T-cell (primary cell): ENCODE data around the gene ECT2. TPM values are rescaled to one million over a fixed set of nuclear protein-coding genes. Genes with fewer than 3 reads are reported as not detected.

Source experiments
- ATAC-seq, 4 experiments: fragments of 200-7000 bp in 3 of 4; fragments of 150-1000 bp in 1 of 4; cut with Tn5 transposase; replicated peaks in 1 of 4; 1 replicate in 3 of 4; 2 replicates in 1 of 4; pipeline ENCODE4 v1.10.0; 2021; ENCODE audit warnings: moderate library complexity in 3 of 4, mild to moderate bottlenecking in 2 of 4, moderate number of reproducible peaks in 1 of 4
- CTCF ChIA-PET, 2 donors: fragments of 300-600 bp; sonication (Branson Sonifier 250); formaldehyde crosslinking; loops; one replicate each; lab custom pipeline; 2022; ENCODE audit warnings: antibody characterized with exemption in 2 of 2; lab: Charles Lee
- POLR2A ChIA-PET, 2 donors: fragments of 300-600 bp; sonication (Branson Sonifier 250); formaldehyde crosslinking; loops; one replicate each; lab custom pipeline; 2022; ENCODE audit warnings: antibody characterized with exemption in 2 of 2; lab: Charles Lee
- DNase-seq, 35 experiments: peaks; one replicate each; pipeline versions ENCODE4 v3.0.0 to v3.0.0-alpha.2; 2013 to 2023
- H3K27ac ChIP-seq: one replicate; pipeline ENCODE4 v1.5.1; 2013; ENCODE audit warnings: low read length
- H3K27me3 ChIP-seq, 2 experiments: replicated peaks in 1 of 2; 1 replicate in 1 of 2; 2 replicates in 1 of 2; pipeline versions ENCODE4 v1.6.1 to v1.7.0; 2013; ENCODE audit warnings: low read length in 1 of 2, mixed read lengths in 1 of 2; ENCODE audit not compliant: control insufficient read depth in 2 of 2, insufficient read depth in 2 of 2; ENCODE audit errors: extremely low read depth in 1 of 2
- H3K36me3 ChIP-seq, 2 donors: 1 replicate in 1 of 2; 2 replicates in 1 of 2; pipeline versions ENCODE4 v1.6.1 to v1.7.0; 2013; ENCODE audit warnings: low read length in 1 of 2; ENCODE audit not compliant: control insufficient read depth in 2 of 2, insufficient read depth in 1 of 2; ENCODE audit errors: extremely low read depth in 1 of 2
- H3K4me1 ChIP-seq, 2 experiments: 1 replicate in 1 of 2; 2 replicates in 1 of 2; pipeline versions ENCODE4 v1.6.1 to v1.7.0; 2013; ENCODE audit warnings: low read length in 2 of 2, mixed read lengths in 1 of 2; ENCODE audit not compliant: insufficient read depth in 2 of 2, control insufficient read depth in 1 of 2; ENCODE audit errors: extremely low read depth in 1 of 2
- H3K4me3 ChIP-seq, 2 donors: 1 replicate in 1 of 2; 2 replicates in 1 of 2; pipeline versions ENCODE4 v1.5.1 to v1.7.0; 2013; ENCODE audit warnings: mild to moderate bottlenecking in 2 of 2, low read length in 1 of 2, moderate library complexity in 1 of 2; ENCODE audit not compliant: control insufficient read depth in 1 of 2; ENCODE audit errors: extremely low read depth in 1 of 2
- H3K9me3 ChIP-seq: 2 replicates; pipeline ENCODE4 v1.7.0; 2013
- H3K27ac Mint-ChIP-seq, 2 donors: one replicate each; pipeline ENCODE4 v1.8.0; 2020 to 2021; ENCODE audit warnings: mild to moderate bottlenecking in 2 of 2, mixed read lengths in 2 of 2
- H3K27me3 Mint-ChIP-seq, 2 donors: one replicate each; pipeline ENCODE4 v1.8.0; 2021 to 2022; ENCODE audit warnings: mixed read lengths in 2 of 2
- H3K36me3 Mint-ChIP-seq: one replicate; pipeline ENCODE4 v1.8.0; 2021; ENCODE audit warnings: mixed read lengths
- H3K4me1 Mint-ChIP-seq, 3 donors: one replicate each; pipeline ENCODE4 v1.8.0; 2020 to 2022; ENCODE audit warnings: mixed read lengths in 3 of 3, mild to moderate bottlenecking in 1 of 3
- H3K4me3 Mint-ChIP-seq, 3 donors: one replicate each; pipeline ENCODE4 v1.8.0; 2020 to 2022; ENCODE audit warnings: mild to moderate bottlenecking in 3 of 3, mixed read lengths in 3 of 3, moderate library complexity in 3 of 3
- H3K9me3 Mint-ChIP-seq, 3 donors: one replicate each; pipeline ENCODE4 v1.8.0; 2020 to 2022; ENCODE audit warnings: mixed read lengths in 3 of 3
- WGBS: methylation state at CpG from one replicate; pipeline ENCODE4 v1.1.5; 2013; ENCODE audit warnings: missing lambda C conversion rate; ENCODE audit not compliant: insufficient coverage; 5-methylcytosine and 5-hydroxymethylcytosine counted together
- total RNA-seq, 35 experiments: library from RNA in 6 of 35; stranded (reverse) in 6 of 35; fragments of 120-200 nt in 1 of 35; gene quantifications; one replicate each; pipeline versions ENCODE4 v1.2.1 to v1.2.4 and lab custom pipeline; 2013 to 2026

Gene ECT2
- total RNA-seq, 5 donors from 2014 or later (not counting 1 experiment from before 2014, with no cell fraction given): 1.7 to 3.1 (median 2.3) TPM

DNA sequence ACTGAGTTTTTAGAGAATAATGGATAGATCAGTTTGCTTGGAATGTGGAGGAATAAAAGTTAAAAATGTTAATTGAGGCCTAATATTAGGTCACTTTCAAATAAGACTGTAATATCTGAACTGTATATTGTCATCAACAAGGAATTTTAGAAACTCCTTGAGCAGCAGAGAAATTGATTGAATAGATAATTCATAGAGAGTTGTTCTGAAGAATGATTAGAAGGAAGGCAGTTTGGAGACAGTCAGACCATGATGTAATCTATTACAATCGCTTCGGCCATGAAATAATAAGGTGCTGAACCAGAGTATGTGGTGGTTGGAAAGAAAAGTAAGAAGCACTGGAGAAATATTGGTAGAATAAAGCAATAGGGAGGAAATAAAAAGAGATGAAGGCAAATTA, 15.7 kb downstream of the ECT2 start:
- H3K4me3 ChIP-seq: no peak overlapping the region
- Mint-ChIP-seq H3K4me1 (no peaks in the 10 kb centered on the region), H3K27me3 (no peaks in the 10 kb centered on the region), H3K36me3 (peaks cover 49% of the 10 kb centered on the region), H3K27ac (no peak overlapping the region), H3K9me3 (no peaks in the 10 kb centered on the region), H3K4me3 (no peak overlapping the region)
- ChIA-PET CTCF (no interaction called here), POLR2A (no interaction called here)
- no peak overlapping the region for H3K27ac ChIP-seq
- no peaks in the 10 kb centered on the region for H3K27me3 ChIP-seq
- H3K36me3 ChIP-seq: peaks cover 0 to 2% of the 10 kb centered on the region in 2 donors
- DNase-seq: no peak
- ATAC-seq: no peak
- H3K4me1 ChIP-seq: no peaks in the 10 kb centered on the region
- H3K9me3 ChIP-seq: no peaks in the 10 kb centered on the region
- WGBS: 100% methylated on average over 2 of the region's 2 CpGs

DNA sequence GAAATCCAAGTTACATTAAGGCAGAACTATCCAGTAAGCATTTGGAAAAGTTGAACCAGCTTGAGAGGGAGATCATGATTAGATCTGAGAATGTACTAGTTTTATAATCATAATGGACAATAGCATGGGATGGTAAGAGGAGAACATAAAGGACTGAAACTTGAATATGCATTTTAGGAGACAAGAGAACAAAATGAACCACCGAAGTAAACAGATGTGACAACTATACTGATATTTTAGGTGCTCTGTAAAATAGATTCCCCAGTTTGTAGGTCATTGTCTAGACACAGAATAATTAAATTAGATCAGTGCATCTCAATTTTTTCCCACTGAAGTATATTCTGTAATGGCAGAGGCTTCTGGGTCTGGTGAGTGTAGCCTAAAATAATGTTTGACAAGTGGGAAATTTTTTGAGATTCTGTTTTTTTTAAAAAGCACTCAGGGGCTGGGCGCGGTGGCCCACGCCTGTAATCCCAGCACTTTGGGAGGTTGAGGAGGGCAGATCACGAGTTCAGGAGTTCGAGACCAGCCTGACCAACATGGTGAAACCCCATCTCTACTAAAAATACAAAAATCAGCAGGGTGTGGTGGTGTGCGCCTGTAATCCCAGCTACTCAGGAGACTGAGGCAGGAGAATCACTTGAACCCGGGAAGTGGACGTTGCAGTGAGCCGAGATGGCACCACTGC, 16.3 kb downstream of the ECT2 start:
- 100% methylated on average over 3 of the region's 10 CpGs for WGBS
- POLR2A ChIA-PET: no interaction called here

DNA sequence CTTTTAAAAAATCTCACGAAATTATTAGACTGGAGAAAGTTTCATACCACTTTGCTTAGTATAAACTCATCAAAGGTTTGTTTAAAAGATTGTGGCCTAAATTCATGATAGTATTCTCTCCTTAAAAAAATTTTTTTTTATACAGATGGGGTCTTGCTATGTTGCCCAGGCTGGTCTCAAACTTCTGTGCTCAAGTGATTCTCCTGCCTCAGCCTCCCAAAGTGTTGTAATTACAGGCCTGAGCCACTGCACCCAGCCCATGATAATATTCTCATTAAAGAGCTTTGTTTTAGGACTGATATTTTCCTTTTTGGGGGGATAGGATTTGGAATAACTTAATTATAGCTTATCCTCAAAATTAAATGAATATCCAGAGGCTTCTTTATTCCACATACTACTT, 19.9 kb downstream of the ECT2 start:
- POLR2A ChIA-PET: no interaction called here
- Mint-ChIP-seq H3K4me3 (no peak overlapping the region), H3K36me3 (peaks cover 38% of the 10 kb centered on the region), H3K9me3 (no peaks in the 10 kb centered on the region), H3K27ac (no peak overlapping the region), H3K4me1 (peaks cover 0 to 3% (median 2%) of the 10 kb centered on the region in 3 donors), H3K27me3 (no peaks in the 10 kb centered on the region)
- Histone ChIP-seq H3K27ac (no peak overlapping the region), H3K9me3 (no peaks in the 10 kb centered on the region), H3K27me3 (no peaks in the 10 kb centered on the region), H3K4me3 (no peak overlapping the region), H3K36me3 (peaks cover 0 to 6% of the 10 kb centered on the region in 2 donors), H3K4me1 (no peaks in the 10 kb centered on the region)
- DNase-seq (no peak), ATAC-seq (no peak)
- WGBS: no CpG with 5 or more reads among the region's 1 CpG
- CTCF ChIA-PET: interaction anchor here (0.6 to 0.9 kb wide), 2 partner anchors 18 to 31 kb away, joined by 3 to 5 read pairs; no protein-coding TSS in a partner anchor

More for the DNA sequence above, 16.3 kb downstream of the ECT2 start:
- no peak overlapping the region for H3K27ac Mint-ChIP-seq
- ATAC-seq (no peak), DNase-seq (no peak)
- H3K4me3 Mint-ChIP-seq: no peak overlapping the region
- no peaks in the 10 kb centered on the region for H3K27me3 Mint-ChIP-seq
- CTCF ChIA-PET: interaction anchor here in 1 of 2 donors (0.6 kb wide), 1 partner anchor 293 kb away, joined by 3 read pairs; no protein-coding TSS in a partner anchor
- H3K36me3 ChIP-seq: peaks cover 0 to 2% of the 10 kb centered on the region in 2 donors
- H3K4me1 Mint-ChIP-seq: peaks cover 0 to 3% (median 2%) of the 10 kb centered on the region in 3 donors
- no peaks in the 10 kb centered on the region for H3K9me3 ChIP-seq
- no peaks in the 10 kb centered on the region for H3K4me1 ChIP-seq
- no peaks in the 10 kb centered on the region for H3K9me3 Mint-ChIP-seq
- H3K4me3 ChIP-seq: no peak overlapping the region
- H3K27me3 ChIP-seq: no peaks in the 10 kb centered on the region
- H3K36me3 Mint-ChIP-seq: peaks cover 53% of the 10 kb centered on the region
- no peak overlapping the region for H3K27ac ChIP-seq

DNA sequence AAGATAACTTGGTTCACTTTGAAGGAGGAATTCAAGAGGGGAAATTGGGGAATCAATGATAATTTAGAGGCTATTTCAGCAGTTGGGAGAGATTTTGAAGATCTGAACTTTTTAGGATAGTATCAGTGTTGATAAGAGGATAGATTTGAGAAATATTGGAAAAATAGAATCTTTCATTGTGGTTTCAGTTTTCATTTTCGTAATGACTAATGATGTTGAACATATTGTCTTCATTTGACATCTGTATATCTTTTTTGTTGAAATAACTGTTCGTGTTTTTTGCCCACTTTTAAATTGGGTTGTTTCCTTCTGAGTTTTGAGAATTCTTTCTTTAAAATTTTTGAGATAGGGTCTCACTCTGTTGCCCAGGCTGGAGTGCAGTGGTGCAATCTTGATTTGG, 21.1 kb downstream of the ECT2 start:
- Histone ChIP-seq H3K27me3 (no peaks in the 10 kb centered on the region), H3K27ac (no peak overlapping the region), H3K36me3 (peaks cover 2 to 6% of the 10 kb centered on the region in 2 donors), H3K4me1 (no peaks in the 10 kb centered on the region), H3K4me3 (no peak overlapping the region), H3K9me3 (no peaks in the 10 kb centered on the region)
- Mint-ChIP-seq H3K27ac (no peak overlapping the region), H3K4me1 (peaks cover 0 to 3% (median 2%) of the 10 kb centered on the region in 3 donors), H3K4me3 (no peak overlapping the region), H3K27me3 (no peaks in the 10 kb centered on the region), H3K36me3 (peaks cover 37% of the 10 kb centered on the region), H3K9me3 (no peaks in the 10 kb centered on the region)
- DNase-seq (no peak), ATAC-seq (no peak)
- 50% methylated on average over 1 of the region's 2 CpGs for WGBS
- ChIA-PET POLR2A (no interaction called here), CTCF (no interaction called here)

DNA sequence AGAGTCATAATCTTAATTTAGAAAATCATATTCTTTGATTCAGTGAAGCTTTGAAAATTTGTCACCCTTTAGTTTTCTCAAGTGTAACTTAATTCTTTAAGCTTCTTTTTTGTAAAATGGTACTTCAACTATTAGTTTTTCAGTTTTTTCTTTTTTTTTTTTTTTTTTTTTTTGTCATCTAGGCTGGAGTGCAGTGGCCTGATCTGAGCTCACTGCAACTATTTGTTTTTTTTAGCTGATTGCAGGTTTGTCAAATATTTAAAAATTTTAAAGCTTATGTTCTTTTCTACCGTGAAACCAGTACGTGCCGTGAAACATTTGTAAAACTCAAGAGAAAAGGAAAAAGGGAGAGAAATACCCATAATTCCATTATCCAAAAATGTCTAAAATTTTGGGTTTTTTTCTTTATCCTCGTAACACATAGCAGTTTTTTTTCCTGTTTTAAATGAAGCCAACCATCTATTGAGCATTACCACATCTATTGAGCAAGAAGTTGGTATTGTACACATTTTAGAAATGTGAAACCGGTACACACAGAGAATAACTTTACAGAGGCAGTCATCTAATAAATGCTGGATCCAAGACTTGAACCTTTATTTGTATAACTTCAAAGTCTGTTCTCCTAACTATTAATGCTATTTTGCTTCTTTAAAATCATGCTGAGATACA, 25.7 kb downstream of the ECT2 start:
- no CpG with 5 or more reads among the region's 5 CpGs for WGBS
- Mint-ChIP-seq H3K4me1 (peaks cover 0 to 3% (median 2%) of the 10 kb centered on the region in 3 donors), H3K4me3 (no peak overlapping the region), H3K36me3 (peaks cover 27% of the 10 kb centered on the region), H3K27me3 (no peaks in the 10 kb centered on the region), H3K27ac (no peak overlapping the region), H3K9me3 (no peaks in the 10 kb centered on the region)
- ChIA-PET POLR2A (interaction anchor here in 1 of 2 donors (0.6 to 0.9 kb wide), 4 partner anchors 13 to 1771 kb away, joined by 3 to 12 read pairs (median 9); no protein-coding TSS in a partner anchor), CTCF (interaction anchor here (0.6 to 0.7 kb wide), 5 partner anchors 47 to 1734 kb away, joined by 3 to 7 read pairs (median 3); no protein-coding TSS in a partner anchor)
- Histone ChIP-seq H3K27ac (no peak overlapping the region), H3K4me3 (no peak overlapping the region), H3K36me3 (peaks cover 4 to 6% of the 10 kb centered on the region in 2 donors), H3K4me1 (no peaks in the 10 kb centered on the region), H3K9me3 (no peaks in the 10 kb centered on the region), H3K27me3 (no peaks in the 10 kb centered on the region)
- DNase-seq: no peak
- ATAC-seq: no peak

DNA sequence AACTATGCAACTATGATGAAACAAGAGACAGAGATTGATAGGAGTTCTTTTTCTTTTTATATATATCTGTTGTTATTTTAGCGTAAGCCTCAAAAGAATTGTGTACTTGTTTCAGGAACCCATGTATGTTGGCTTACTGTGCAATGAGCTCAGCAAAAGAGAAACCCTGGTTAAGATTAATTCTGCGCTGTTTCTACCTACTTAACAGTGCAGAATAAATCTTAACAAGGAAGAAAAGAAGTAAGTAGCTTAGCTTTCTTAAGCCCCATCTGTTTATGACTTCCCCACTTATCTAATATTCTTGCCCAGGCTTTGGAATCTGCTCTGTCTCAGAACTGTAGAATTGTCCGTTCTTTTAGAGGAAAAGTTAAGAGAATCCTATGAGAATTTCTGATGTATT, 27.4 kb downstream of the ECT2 start:
- peaks cover 4 to 6% of the 10 kb centered on the region in 2 donors for H3K36me3 ChIP-seq
- H3K27me3 ChIP-seq: no peaks in the 10 kb centered on the region
- Mint-ChIP-seq H3K27ac (no peak overlapping the region), H3K27me3 (no peaks in the 10 kb centered on the region), H3K4me3 (no peak overlapping the region), H3K4me1 (no peaks in the 10 kb centered on the region), H3K9me3 (no peaks in the 10 kb centered on the region), H3K36me3 (peaks cover 26% of the 10 kb centered on the region)
- WGBS: no CpG with 5 or more reads among the region's 3 CpGs
- H3K27ac ChIP-seq: no peak overlapping the region
- H3K4me3 ChIP-seq: no peak overlapping the region
- DNase-seq (no peak), ATAC-seq (no peak)
- H3K4me1 ChIP-seq: no peaks in the 10 kb centered on the region
- ChIA-PET CTCF (interaction anchor here in 1 of 2 donors (0.7 kb wide), 1 partner anchor 354 kb away, joined by 3 read pairs; no protein-coding TSS in a partner anchor), POLR2A (interaction anchor here in 1 of 2 donors (0.6 kb wide), 1 partner anchor 1862 kb away, joined by 3 read pairs; no protein-coding TSS in a partner anchor)
- no peaks in the 10 kb centered on the region for H3K9me3 ChIP-seq
